T-helper 2 cell (primary cell): ENCODE results near the gene SLC16A5.
"Not testable (repeated sequence)": the region's sequence is repeated elsewhere in the genome, so short reads cannot be mapped to it uniquely, and the experiment has no call there.

Experiments used
- DNase-seq, 5 experiments: peaks; one replicate each; pipeline versions ENCODE4 v3.0.0 to v3.0.0-alpha.2; 2012 to 2022

The SLC16A5 gene

DNA sequence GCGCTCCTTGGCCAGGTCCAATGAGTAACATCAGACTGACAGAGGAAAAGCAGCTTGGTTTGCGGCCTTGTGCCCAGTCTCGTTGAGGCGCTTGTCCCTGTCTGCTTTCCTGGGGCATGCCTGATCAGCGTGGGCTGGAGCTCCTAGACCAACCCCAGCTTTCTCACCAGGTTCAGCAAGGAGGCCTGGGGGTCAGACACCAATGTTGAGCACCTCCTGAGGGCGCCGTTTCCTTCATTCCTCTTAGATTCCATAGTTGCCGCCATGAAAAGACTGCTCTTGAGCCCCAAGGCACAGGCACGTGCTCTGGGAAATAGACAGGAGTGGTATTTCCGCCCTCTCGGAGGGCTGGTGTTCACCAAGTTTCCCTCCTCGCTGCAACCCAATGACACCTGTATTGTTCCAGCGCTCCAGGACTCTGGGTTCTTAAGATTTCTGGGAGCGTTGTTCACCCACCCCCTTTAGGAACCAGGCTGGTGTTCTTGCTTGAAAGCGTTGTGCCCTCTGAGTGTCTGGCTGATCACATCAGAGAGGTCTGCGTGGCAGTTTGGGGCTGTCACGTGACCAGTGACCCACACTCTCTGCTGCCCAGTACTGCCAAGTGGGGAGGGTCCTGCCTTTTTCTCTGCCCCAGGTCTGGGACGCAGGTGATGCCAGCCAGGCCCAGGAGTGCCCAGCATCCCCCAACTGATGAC, 22.7 kb upstream of the SLC16A5 start:
- DNase-seq = no peak

DNA sequence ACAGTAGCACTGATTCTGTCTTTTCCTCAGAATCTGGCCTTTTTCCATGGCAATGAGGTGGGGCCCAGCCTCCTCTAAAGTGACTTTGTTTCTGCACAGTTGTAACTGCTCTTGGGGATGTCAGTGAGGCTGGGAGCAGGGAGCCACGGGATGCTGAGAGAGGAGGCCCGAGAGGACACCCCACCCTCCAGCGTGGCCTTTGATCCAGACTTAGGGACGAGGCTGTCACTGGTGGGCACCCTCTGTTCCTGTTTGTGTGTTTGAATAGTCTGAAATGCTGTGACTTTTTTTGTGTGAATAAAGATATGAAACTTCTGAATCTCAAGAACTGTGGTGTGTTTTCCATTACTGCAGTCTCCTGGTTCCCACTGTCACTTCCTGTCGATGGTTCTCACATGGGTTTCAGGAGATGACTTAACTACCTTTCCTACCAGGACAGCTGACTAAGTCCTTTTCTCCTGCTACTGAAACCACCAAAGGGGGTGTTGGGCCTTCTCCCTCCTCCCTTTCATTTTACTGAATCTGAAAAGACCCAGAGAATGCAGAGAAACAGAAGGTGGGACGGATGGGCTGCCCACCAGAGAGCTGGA, 22.1 kb upstream of the SLC16A5 start:
- DNase-seq = no peak

DNA sequence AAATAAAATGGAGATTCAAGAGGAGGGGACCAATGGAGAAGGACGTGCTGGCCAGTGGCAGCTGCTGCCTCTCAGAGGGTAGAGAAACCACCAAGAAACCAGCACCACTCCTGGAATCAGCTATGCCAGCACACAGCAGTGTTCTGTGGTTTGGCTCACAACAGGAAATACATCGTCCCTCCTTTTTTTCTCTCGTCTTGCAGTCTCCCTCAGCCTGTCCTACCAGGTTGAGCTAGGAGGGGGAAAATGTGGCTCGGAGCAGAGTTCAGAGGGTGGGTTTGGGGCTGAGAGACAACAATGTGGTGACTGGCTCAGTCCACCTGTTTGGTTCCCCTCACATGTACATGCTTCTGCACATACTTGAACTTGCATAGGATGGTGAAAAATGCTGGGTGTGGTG, 19.9 kb upstream of the SLC16A5 start:
- peak in 1 of 5 experiments; percentile 88 for DNase-seq

DNA sequence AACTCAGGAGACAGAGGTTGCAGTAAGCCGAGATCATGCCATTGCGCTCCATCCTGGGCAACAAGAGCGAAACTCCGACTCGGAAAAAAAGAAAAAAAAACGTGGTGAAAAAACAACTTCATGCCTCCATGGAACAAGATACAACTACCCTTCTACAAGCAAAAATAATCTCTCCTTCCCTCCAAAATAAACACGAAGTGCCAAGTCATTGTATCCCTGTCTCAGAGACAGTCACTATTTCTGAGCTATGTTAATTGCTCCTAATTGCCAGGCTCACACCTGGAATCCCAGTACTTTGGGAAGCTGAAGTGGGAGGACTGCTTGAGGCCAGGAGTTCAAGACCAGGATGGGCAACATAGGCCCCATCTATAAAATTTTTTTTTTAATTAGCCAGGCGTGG, 19.0 kb upstream of the SLC16A5 start:
- no peak for DNase-seq

DNA sequence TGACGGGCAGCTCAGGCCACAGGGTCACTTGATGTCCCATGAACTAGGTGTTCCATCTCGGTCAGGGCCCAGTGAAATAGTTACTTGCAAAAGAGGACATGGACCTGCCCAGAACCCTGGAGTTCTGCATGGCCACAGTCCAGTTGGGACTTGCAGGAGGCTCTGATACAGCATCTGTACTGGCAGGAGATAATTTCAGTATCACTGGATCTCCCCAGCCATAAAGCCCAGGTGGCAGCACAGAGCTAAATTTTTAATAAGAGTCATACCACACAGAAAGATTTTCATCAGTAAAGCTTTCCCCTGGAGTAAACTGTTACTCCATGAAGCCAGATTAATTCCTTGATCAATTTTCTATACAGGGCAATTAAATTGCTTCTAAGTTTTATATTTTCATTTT, 18.0 kb upstream of the SLC16A5 start:
- peak in 1 of 5 experiments; percentile 34 for DNase-seq

DNA sequence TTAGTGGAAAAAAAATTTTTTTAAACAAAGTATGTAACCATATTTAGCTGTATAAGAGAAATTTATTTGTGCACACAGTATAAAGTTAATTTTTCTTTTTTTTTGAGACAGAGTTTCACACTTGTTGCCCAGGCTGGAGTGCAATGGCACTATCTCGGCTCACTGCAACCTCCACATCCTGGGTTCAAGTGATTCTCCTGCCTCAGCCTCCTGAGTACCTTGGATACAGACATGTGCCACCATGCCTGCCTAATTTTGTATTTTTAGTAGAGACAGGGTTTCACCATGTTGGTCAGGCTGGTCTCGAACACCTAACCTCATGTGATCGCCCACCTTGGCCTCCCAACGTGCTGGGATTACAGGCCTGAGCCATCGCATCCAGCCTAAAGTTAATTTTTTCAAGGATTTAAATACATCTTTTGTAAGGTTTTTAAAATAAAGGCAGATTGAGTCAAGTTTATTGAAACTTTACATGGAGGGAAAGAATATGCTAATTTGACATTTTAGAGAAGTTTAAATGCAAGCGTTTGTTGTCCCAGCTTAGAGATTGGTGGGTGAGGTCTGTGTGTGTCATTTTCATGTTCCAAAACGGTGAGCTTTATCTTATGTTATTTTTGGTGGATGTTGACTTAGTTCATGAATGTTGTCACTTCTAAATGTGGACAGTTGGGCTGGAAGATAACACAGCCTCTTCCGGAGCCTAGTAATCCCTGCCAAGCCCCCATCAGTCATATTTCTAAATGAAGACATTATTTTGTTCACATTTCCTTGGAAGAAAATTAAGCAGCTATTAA, 16.1 kb upstream of the SLC16A5 start:
- DNase-seq = not testable (repeated sequence)

DNA sequence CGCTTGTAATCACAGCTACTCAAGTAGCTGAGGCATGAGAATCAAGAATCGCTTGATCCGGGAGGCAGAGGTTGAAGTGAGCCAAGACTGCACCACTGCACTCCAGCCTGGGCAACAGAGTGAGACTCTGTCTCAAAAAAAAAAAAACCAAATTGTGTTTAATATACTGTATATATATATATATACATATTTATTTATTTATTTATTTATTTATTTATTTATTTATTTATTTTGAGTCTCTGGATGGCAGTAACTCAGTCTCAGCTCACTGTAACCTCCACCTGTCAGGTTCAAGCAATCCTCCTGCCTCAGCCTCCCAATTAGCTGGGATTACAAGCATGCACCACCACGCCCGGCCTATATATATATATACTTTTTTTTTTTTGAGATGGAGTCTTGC, 14.8 kb upstream of the SLC16A5 start:
- not testable (repeated sequence) for DNase-seq

DNA sequence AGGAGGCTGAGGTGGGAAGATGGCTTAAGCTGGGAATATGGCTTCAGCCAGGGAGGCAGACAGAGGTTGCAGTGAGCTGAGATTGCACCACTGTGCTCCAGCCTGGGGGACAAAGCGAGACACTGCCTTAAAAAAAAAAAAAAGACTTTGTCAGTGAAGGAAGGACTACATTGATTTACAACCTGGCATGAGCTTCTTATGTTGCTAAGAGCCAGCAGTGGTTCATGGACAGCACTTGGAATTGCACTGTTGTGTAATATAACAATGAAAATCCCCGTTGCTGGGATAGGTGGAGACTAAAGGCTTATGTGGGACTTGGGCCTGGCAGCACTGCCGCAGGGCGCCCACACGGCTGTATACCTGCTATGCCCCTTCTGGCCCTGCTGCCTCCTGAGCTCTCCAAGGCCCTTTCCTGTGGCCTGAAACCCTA, 14.1 kb upstream of the SLC16A5 start:
- DNase-seq = no peak

DNA sequence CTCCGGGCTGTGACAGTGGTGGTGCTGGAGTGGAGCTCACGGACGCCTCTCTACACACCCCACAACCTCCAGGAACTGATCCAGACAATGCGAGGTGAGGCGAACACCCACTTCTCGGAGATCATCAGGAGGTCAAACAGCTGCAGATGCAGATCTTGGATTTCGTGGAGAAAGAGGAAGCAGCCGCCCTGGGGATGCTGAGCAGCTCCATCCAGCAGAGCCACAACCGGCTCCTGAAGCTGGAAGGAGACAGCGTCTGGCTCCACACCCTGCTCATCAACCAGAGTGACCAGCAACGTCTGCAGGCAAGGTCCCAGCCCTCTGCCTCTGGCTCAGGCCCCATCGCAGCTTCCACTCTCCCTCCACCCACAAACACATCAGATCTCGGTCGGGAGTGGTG, 13.2 kb upstream of the SLC16A5 start:
- no peak for DNase-seq

DNA sequence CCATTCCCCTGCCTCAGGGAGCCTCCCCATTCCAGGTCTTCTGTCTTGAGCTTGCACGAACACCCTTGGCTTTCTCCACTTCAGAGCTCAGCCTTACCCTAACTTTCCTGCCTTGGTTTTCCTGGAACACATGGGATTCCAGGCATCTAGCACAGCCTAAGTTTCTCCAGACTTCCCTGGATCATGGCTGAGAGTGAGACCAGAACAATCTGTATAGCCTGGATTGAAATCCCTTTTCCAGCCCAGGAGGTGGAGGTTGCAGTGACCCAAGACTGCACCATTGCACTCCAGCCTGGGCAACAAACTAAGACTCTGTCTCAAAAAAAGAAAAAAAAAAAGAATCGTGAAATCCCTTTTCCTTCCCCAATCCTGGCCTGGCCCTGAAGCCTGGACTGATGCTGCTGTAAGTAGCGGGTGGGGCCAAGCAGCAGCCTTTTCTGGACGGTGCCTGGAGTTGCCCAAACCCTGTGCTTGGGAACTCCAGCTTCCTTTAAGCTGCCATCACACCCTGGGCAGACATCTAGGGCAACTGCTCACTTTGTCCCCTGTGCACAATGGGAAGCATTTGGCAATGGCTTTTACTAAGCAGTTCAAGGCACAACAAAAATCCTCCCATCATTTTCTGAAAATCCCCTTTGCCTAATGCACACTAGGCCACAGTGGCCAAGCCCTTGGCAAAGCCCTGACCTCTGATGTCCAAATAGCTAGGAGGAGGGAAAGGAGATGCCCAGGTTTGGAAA, 12.0 kb upstream of the SLC16A5 start:
- no peak for DNase-seq

DNA sequence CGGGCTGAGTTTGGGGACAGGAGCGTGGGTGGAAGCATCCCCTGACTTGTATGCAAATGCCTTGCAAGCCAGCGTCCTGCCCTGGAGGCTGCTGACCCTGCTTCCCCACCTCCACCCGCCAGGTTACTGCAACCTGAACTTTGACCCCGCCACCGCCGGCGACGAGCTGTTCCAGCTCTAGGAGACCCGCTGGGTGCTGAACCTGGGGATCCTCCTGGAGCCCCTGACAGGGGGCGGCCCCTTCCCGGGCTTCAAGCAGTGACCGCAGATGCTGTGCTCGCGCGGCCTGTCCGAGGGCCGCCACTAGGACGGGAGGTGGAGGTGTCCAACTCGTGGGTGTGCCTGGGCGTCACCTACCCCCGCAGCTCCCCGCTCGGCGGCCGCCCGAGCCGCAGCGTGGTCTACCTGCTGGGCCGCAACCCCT, 10.7 kb upstream of the SLC16A5 start:
- DNase-seq = no peak

DNA sequence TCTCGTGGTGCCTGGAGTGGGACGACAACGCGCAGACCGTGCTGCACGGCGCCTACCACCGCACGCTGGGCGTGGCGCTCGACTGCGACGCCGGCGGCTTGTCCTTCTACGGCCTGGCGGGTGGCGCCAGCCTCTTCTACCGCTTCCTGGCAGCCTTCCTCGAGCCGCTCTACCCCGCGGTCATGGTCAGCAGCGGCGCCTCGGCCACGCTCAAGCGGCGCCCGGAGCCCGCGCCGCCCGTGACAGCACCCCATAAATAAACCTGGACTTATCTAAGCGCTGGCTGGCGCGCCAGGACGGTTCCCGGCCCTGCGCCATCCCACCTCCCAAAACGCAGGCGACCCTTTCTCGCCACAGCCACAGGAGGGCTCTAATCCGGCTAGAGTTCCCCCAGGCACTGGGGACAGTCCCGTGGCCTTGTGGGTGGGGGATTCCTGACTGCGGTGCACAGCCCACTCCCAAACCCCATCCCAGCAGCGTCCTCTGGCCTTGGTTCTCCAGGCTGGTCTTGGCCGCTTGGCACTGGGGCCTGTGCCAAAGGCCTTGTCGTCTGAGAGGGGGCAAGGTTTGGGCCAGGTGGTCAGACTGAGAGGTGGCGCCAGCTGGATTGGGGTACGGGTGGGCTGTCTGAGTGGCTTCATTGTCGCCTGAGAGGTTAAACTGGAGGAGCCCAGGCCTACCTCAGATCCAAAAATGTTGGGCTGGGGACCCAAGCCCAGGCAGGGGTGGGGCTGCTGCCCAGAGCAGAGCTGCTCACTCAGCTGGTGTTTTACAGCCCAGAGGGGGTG, 10.1 kb upstream of the SLC16A5 start:
- peak in 4 of 5 experiments; percentile 13 to 80 (median 24) for DNase-seq

DNA sequence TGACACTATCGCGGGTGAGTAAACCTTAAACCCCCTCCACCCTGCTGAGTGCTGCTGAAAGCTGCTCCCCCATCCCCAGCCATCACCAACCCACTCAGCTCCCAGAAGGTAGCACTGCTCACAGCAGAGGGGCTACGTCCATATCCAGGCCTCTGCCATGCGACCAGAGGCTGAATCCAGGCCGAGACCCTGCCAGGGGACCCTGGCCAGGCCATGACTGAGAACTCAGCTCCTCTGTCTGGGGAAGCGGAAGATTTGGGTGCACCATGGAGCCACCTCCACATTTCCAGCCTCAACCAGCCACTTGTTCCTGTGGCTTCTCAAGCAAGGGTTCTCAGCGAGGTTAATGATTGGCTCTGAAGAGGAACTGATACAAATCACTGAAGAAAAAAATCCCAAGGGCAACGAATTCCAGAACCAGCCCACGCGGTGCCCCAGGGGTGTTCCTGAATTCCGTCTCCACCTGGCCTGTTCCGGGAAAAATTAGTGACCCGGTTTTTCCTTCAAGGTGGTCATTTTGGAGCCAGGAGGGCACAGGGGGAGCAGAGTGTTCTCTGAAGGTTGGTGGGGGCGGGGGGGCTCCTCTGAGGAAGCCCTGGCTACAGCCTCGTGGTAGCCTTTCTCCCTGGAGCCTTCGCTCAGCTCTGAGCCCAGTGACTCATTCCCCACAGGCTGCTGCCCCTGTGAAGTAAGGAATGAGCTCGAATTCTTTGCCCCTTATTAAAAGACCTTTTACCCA, 9.3 kb upstream of the SLC16A5 start:
- no peak for DNase-seq

DNA sequence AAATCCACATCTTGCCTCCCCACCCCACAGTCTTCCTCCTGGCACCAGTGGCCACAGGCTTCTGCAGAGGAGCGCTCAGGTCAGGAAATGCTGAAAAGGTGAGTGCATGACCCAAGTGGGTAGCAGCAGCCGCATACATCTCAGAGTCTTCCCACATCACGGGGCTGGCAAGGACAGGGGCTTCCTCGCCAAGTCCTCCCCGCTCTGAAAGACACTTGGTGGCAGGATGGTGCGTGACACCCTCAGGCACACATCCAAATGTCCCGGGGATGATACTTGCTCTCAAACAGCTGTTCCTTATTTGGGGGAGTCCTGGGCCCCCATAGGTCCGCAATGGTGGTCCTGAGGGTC, 8.8 kb upstream of the SLC16A5 start:
- no peak for DNase-seq

DNA sequence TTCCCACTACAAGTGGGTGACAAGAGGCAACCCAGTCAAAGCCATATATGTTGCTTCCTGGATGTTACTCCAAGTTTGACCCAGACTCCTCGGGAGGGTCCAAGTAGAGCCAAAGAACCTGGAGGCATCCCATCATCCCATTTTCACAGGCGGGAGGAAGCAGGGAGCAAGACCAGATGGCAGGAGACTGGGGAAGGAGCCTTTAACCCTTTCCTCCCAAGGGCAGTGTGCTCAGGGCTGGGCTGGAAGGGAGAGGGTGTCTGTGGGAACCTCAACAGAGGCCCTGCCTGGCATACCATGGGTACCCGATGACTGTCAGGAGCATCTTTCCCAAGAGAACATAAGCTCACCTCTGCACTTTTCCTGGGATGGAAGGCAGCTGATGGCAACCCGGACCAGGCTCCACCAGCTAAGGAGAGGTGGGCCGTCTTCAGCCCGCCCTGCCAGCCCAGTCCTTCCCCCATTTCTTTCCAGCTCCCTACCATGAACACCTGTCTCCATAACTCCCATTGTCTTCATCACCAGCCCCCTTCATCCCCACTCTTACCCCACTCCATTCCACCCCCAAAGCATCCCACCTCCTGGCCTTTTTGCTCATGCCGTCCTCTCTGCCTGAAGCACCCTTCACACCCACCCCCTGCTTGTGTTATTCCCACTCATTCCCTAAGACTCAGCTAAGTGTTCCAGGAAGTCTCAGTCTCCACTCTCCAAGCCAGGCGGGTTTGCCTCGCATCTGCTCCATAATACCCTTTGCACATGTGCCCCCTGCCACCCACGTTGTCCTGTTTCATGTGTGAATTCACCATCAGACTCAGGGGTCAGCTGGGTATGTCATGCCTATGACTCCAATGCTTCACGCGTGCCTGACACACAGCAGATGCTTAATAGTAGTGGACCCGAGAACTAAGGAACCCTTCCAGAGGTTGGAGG, 5.9 kb upstream of the SLC16A5 start:
- no peak for DNase-seq

DNA sequence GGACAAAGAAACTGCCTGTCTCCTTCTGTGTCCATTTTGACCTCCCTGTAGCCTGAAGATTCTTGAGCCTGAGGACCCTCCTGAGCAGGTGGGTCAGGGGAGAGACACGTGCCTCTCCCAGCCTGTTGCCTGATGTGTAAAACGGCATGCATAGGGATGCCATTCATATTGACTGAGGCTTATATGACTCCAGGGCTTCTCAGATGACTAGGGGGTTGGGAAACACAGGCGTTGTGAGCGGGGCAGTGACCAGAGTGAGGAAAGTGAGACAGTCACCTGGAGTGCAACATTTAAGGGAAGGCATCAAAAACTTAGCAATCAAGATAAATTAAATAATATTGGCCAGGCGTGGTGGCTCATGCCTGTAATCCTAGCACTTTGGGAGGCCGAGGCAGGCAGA, 5.1 kb upstream of the SLC16A5 start:
- DNase-seq = no peak

DNA sequence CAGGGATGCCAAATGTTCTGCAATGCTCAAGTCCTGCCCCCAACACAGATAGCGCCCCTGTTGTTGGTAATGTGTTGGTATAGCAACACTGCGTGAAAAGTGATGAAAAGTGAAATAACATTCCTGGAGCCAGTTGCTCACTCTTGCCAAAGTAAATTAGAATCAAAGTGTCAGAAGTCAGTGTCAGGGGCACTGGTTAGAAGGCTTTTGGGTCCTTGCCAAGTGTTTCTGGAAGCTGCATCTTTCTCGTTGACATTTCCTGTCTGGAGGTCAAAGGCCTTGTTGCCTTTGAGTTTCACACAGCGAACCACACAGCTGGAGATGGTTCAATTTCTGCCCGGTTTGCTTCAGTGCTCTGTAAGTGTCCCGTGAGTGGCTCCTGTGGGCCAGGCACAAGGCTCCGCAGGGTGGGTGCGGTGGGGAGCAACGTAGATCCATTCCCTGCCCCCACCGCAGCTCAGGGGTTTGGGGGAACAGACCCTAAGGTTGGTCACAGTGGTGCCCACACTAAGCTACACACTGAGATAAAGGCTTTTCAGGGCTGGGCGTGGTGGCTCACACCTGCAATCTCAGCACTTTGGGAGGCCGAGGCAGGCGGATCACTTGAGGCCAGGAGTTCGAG, 3.6 kb upstream of the SLC16A5 start:
- peak in 1 of 5 experiments; percentile 60 for DNase-seq

DNA sequence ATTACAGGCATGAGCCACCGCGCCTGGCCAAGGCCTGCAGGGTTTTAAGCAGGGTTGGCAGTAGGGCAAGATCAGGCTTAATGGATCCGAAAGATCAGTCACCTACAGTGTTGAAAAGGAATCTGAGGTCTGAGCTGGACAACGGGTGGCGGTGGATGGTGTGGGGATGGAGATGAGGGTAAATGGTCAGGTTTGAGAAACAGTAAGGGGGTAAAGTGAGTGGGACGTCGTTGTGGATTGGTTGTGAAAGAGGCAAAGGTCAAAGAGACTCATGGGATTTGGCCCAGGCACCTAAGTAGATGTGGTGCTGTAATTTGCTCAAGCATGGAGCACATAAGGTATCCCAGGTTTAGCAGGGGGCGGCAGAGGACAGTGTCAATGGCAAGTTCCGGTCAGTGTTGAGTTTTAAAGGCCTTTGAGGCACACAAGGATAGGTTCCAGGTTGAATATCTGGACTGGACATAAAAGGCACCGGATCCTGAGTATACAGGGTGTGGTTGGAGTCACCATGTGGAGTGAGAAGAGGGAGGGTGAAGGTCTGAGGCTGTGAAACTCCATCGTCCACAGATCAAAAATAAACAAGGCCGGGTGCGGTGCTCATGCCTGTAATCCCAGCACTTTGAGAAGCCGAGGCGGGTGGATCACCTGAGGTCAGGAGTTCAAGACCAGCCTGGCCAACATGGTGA, 1.1 kb upstream of the SLC16A5 start:
- DNase-seq = no peak

DNA sequence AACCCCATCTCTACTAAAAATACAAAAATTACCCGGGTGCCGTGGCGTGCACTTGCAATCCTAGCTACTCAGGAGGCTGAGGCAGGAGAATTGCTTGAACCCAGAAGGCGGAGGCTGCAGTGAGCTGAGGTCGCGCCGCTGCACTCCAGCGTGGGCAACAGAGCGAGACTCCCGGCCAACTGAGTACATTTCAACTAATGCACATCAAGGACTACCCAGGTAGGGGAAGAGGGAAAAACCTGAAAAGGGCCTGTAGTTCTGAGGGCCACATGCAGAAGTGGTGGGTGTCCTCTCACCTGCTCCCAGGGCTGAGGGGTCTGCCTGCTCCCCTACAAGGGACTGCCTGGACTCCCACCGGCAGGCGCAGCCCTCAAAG, 584 bp upstream of the SLC16A5 start:
- no peak for DNase-seq
